Measurements from ENCODE around the gene ST8SIA2. TPM values are rescaled to one million over a fixed set of nuclear protein-coding genes. Genes with fewer than 3 reads are reported as not detected.

The ST8SIA2 gene
- polyA plus RNA-seq, 1 of the 3 experiments (the other 2 are of a cell fraction), result 0.05 TPM

- TF ChIP-seq ZBTB33 (IDR thresholded peaks at IDR 0.05; ENCODE audit: borderline replicate concordance, low read depth), result no peak
- no peak for TF ChIP-seq USF1 (IDR thresholded peaks at IDR 0.05; ENCODE audit: borderline replicate concordance, low read depth)
- TF ChIP-seq MEF2A (IDR thresholded peaks at IDR 0.05; ENCODE audit: borderline replicate concordance, low read depth), result no peak
- TF ChIP-seq FOSL2 (IDR thresholded peaks at IDR 0.05; ENCODE audit: borderline replicate concordance, low read depth), result no peak
- TF ChIP-seq RCOR1 (IDR thresholded peaks at IDR 0.05; ENCODE audit: low read length), result no peak
- no peak for TF ChIP-seq USF2 (IDR thresholded peaks at IDR 0.05; ENCODE audit: borderline replicate concordance, low read depth, low read length)
These were observed 19.8 kb downstream of the ST8SIA2 start (continued) for GRCh38 chr15:92413510-92413909.

GRCh38 chr15:92415639-92416297, 22.1 kb downstream of the ST8SIA2 start:
- no peak overlapping the region for H2AFZ ChIP-seq (ENCODE audit: low read depth)
- WGBS (ENCODE audit: low lambda C conversion rate), result 40% methylated on average over 9 of the region's 9 CpGs
- no peak overlapping the region for H3K4me3 ChIP-seq (ENCODE audit: low read depth in 2 of 2, low read length in 1 of 2)
- no peak overlapping the region for H3K27ac ChIP-seq (ENCODE audit: low read depth in 2 of 2, low read length in 1 of 2)
- no peaks in the 10 kb centered on the region for H3K36me3 ChIP-seq (replicated peaks in 1 of 2; ENCODE audit: control insufficient read depth in 1 of 2, insufficient read depth in 2 of 2, low read length in 1 of 2)
- H3K9me3 ChIP-seq, result no peaks in the 10 kb centered on the region
- no peaks in the 10 kb centered on the region for H3K9me2 ChIP-seq
- ChIA-PET POLR2A (no interaction called here), CTCF (no interaction called here)
- no peaks in the 10 kb centered on the region for H3K27me3 ChIP-seq (ENCODE audit: insufficient read depth)
- H3K79me2 ChIP-seq (ENCODE audit: insufficient read depth), result no peaks in the 10 kb centered on the region
- TF ChIP-seq CTCF (IDR thresholded peaks at IDR 0.05), result no peak
- TF ChIP-seq TAF1 (IDR thresholded peaks at IDR 0.05; ENCODE audit: borderline replicate concordance, low read depth, low read length), result no peak
- TF ChIP-seq POLR2AphosphoS5 (IDR thresholded peaks at IDR 0.05; ENCODE audit: low read depth, low read length), result no peak
- TF ChIP-seq NFIC (IDR thresholded peaks at IDR 0.05; ENCODE audit: borderline replicate concordance), result no peak
- no peak for TF ChIP-seq FOXM1 (IDR thresholded peaks at IDR 0.05; ENCODE audit: low read depth)
- TF ChIP-seq SMC3 (IDR thresholded peaks at IDR 0.05; ENCODE audit: low read depth, low read length), result no peak
- TF ChIP-seq TCF12 (IDR thresholded peaks at IDR 0.05), result no peak
- no peak for TF ChIP-seq RCOR1 (IDR thresholded peaks at IDR 0.05; ENCODE audit: low read length)
- TF ChIP-seq USF1 (IDR thresholded peaks at IDR 0.05; ENCODE audit: borderline replicate concordance, low read depth), result no peak
- TF ChIP-seq EP300 (IDR thresholded peaks at IDR 0.05; ENCODE audit: borderline replicate concordance in 1 of 2, low read depth in 1 of 2, low read length in 1 of 2), result no peak
- no peak for TF ChIP-seq FOXJ3 (CRISPR knock-in tag; IDR thresholded peaks at IDR 0.05)
- TF ChIP-seq CHD2 (IDR thresholded peaks at IDR 0.05; ENCODE audit: low read length, partially characterized antibody), result no peak
- H3F3A ChIP-seq (replicated peaks; ENCODE audit: insufficient read depth), result no peaks in the 10 kb centered on the region
- DNase-seq, result no peak
- no peaks in the 10 kb centered on the region; a peak in 1 of 4 replicates for H3K4me1 ChIP-seq (ENCODE audit: control insufficient read depth in 1 of 2, insufficient read depth in 2 of 2, low read depth in 1 of 2, low read length in 1 of 2)
- no peak overlapping the region for H3K4me2 ChIP-seq
- no peaks in the 10 kb centered on the region for H4K20me1 ChIP-seq (ENCODE audit: insufficient read depth)
- H3K9ac ChIP-seq, result no peak overlapping the region
